ENCODE measurements around the gene SEMA3D. TPM values are rescaled to one million over a fixed set of nuclear protein-coding genes. Genes with fewer than 3 reads are reported as not detected.

SEMA3D gene
- total RNA-seq, 2 donors from 2014 or later = not detected

DNA sequence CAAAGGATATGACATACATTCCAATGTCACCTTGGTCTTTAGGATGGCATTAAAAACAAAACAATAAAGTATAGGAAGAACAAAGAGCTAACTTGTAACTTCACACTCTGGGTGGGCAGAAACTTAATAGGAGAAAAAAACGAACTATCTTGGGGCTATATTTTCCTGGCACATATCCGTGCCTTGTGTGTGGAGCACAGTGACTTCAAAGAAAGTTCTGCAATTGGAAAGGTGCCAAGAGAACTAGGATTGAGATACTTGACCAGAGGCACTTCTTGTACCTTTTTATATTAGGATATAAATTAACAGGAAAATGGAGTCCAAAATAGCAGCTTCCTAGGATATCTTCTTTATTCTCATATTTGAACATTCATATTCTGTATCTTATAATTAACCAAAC, 148.4 kb downstream of the SEMA3D start:
- Mint-ChIP-seq H3K27ac (no peak overlapping the region), H3K27me3 (no peaks in the 10 kb centered on the region), H3K9me3 (no peaks in the 10 kb centered on the region), H3K36me3 (ENCODE audit: low read depth) (no peaks in the 10 kb centered on the region), H3K4me3 (no peak overlapping the region), H3K4me1 (no peaks in the 10 kb centered on the region)
- ATAC-seq (replicated peaks) = no peak

GRCh38 chr7:85033263-85033662, 153.6 kb downstream of the SEMA3D start:
- no peak overlapping the region for H3K4me3 Mint-ChIP-seq
- H3K36me3 Mint-ChIP-seq (ENCODE audit: low read depth) = no peaks in the 10 kb centered on the region
- H3K9me3 Mint-ChIP-seq = no peaks in the 10 kb centered on the region
- no peak for ATAC-seq (replicated peaks)
- H3K27me3 Mint-ChIP-seq = no peaks in the 10 kb centered on the region
- no peaks in the 10 kb centered on the region for H3K4me1 Mint-ChIP-seq
- H3K27ac Mint-ChIP-seq = no peak overlapping the region

DNA sequence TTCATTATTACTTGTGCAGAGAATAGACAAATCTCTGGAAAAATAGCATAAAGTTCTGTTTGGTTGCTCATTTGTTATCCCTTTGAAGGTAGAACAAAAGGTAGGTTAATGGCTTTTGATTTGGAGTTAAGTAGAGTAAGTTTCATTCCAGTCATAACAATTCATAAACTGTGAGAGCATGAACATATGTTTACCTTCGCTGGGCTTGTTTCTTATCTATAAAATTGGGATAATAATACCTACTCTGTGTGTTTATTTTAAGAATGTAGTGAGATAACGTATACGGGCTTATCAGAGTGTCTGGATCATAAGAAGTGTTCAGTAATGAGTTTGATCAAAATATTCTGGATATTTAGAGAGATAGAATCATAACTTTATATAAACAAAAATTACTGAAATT, 155.4 kb downstream of the SEMA3D start:
- Mint-ChIP-seq H3K27me3 (no peaks in the 10 kb centered on the region), H3K27ac (no peak overlapping the region), H3K4me3 (no peak overlapping the region), H3K36me3 (ENCODE audit: low read depth) (no peaks in the 10 kb centered on the region), H3K4me1 (no peaks in the 10 kb centered on the region), H3K9me3 (no peaks in the 10 kb centered on the region)
- ATAC-seq (replicated peaks) = no peak

GRCh38 chr7:85030893-85031292, 156.0 kb downstream of the SEMA3D start:
- H3K4me1 Mint-ChIP-seq = no peaks in the 10 kb centered on the region
- no peaks in the 10 kb centered on the region for H3K9me3 Mint-ChIP-seq
- no peaks in the 10 kb centered on the region for H3K27me3 Mint-ChIP-seq
- H3K36me3 Mint-ChIP-seq (ENCODE audit: low read depth) = no peaks in the 10 kb centered on the region
- H3K4me3 Mint-ChIP-seq = no peak overlapping the region
- ATAC-seq (replicated peaks) = no peak
- H3K27ac Mint-ChIP-seq = no peak overlapping the region

GRCh38 chr7:85025312-85025756, 161.5 kb downstream of the SEMA3D start:
- no peaks in the 10 kb centered on the region for H3K4me1 Mint-ChIP-seq
- no peak overlapping the region for H3K4me3 Mint-ChIP-seq
- no peaks in the 10 kb centered on the region for H3K27me3 Mint-ChIP-seq
- H3K27ac Mint-ChIP-seq = no peak overlapping the region
- no peaks in the 10 kb centered on the region for H3K36me3 Mint-ChIP-seq (ENCODE audit: low read depth)
- ATAC-seq (replicated peaks) = no peak
- no peaks in the 10 kb centered on the region for H3K9me3 Mint-ChIP-seq

GRCh38 chr7:85023916-85024315, 162.9 kb downstream of the SEMA3D start:
- H3K4me3 Mint-ChIP-seq = no peak overlapping the region
- H3K9me3 Mint-ChIP-seq = no peaks in the 10 kb centered on the region
- ATAC-seq (replicated peaks) = no peak
- no peak overlapping the region for H3K27ac Mint-ChIP-seq
- H3K27me3 Mint-ChIP-seq = no peaks in the 10 kb centered on the region
- no peaks in the 10 kb centered on the region for H3K36me3 Mint-ChIP-seq (ENCODE audit: low read depth)
- no peaks in the 10 kb centered on the region for H3K4me1 Mint-ChIP-seq

DNA sequence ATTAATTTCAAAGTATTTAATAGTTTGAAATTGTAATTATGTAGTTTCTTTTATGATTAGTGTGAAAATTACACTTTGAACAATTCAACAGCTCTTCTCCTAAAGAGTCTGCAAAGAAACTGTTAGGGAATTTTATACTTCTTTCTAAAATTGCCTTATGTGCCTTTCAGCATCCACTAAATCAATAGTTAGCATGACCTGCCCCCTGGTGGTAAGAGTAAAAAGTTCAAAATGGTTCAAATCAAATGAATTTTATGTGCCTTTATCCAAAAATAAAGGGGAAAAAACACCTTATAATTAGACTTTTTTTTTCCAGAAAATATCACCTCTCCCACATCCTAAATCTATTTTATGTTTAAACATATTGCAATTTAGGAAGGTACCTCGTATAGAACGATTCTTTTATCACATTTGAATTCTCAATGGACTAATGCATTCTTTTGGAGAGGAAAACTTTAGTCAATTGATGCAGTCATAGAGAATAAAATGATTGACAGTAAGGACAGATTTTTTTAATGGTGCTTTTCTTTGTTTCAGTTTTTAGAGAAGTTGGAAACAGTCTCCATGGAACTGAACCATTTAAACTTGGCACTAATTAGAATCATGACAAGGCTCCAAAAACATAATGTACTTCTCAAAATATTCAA, 163.7 kb downstream of the SEMA3D start:
- Mint-ChIP-seq H3K27me3 (no peaks in the 10 kb centered on the region), H3K4me1 (no peaks in the 10 kb centered on the region), H3K36me3 (ENCODE audit: low read depth) (no peaks in the 10 kb centered on the region), H3K4me3 (no peak overlapping the region), H3K27ac (no peak overlapping the region), H3K9me3 (no peaks in the 10 kb centered on the region)
- no peak for ATAC-seq (replicated peaks)

- no peak overlapping the region for H3K27ac Mint-ChIP-seq
- no peaks in the 10 kb centered on the region for H3K4me1 Mint-ChIP-seq
- H3K4me3 Mint-ChIP-seq = no peak overlapping the region
- no peak for ATAC-seq (replicated peaks)
- H3K27me3 Mint-ChIP-seq = no peaks in the 10 kb centered on the region
- no peaks in the 10 kb centered on the region for H3K9me3 Mint-ChIP-seq
- H3K36me3 Mint-ChIP-seq (ENCODE audit: low read depth) = no peaks in the 10 kb centered on the region
These were observed 164.7 kb downstream of the SEMA3D start for GRCh38 chr7:85022064-85022697.

GRCh38 chr7:85021101-85021704, 165.7 kb downstream of the SEMA3D start:
- no peak for ATAC-seq (replicated peaks)
- Mint-ChIP-seq H3K9me3 (no peaks in the 10 kb centered on the region), H3K27me3 (no peaks in the 10 kb centered on the region), H3K4me1 (no peaks in the 10 kb centered on the region), H3K27ac (no peak overlapping the region), H3K4me3 (no peak overlapping the region), H3K36me3 (ENCODE audit: low read depth) (no peaks in the 10 kb centered on the region)

GRCh38 chr7:85019778-85020177, 167.1 kb downstream of the SEMA3D start:
- Mint-ChIP-seq H3K27ac (no peak overlapping the region), H3K36me3 (ENCODE audit: low read depth) (no peaks in the 10 kb centered on the region), H3K4me3 (no peak overlapping the region), H3K4me1 (no peaks in the 10 kb centered on the region), H3K27me3 (no peaks in the 10 kb centered on the region), H3K9me3 (no peaks in the 10 kb centered on the region)
- ATAC-seq (replicated peaks) = no peak

- Mint-ChIP-seq H3K27me3 (no peaks in the 10 kb centered on the region), H3K27ac (no peak overlapping the region), H3K9me3 (no peaks in the 10 kb centered on the region), H3K4me3 (no peak overlapping the region), H3K4me1 (no peaks in the 10 kb centered on the region), H3K36me3 (ENCODE audit: low read depth) (no peaks in the 10 kb centered on the region)
- ATAC-seq (replicated peaks) = no peak
These were observed 167.7 kb downstream of the SEMA3D start for GRCh38 chr7:85019176-85019575.

DNA sequence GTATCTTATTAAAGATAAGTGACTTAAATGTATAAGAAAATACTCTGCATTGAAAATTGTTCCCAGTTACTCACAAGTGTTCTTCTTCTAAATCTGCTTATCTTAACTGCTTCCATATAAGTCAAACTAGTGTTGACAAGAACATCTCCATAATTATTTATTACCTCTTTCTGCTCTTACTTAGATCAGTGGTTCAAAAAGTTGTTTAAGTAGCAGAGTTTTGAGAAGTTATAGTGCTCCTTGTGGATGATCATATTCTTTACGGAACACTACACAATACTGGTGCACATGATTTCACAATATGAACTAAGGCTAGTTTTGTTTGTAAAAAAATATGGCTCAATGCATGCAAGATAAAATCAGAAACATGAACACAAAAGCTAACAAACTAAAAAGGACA, 168.4 kb downstream of the SEMA3D start:
- no peak overlapping the region for H3K27ac Mint-ChIP-seq
- no peak overlapping the region for H3K4me3 Mint-ChIP-seq
- ATAC-seq (replicated peaks) = no peak
- H3K4me1 Mint-ChIP-seq = no peaks in the 10 kb centered on the region
- no peaks in the 10 kb centered on the region for H3K27me3 Mint-ChIP-seq
- H3K36me3 Mint-ChIP-seq (ENCODE audit: low read depth) = no peaks in the 10 kb centered on the region
- no peaks in the 10 kb centered on the region for H3K9me3 Mint-ChIP-seq

DNA sequence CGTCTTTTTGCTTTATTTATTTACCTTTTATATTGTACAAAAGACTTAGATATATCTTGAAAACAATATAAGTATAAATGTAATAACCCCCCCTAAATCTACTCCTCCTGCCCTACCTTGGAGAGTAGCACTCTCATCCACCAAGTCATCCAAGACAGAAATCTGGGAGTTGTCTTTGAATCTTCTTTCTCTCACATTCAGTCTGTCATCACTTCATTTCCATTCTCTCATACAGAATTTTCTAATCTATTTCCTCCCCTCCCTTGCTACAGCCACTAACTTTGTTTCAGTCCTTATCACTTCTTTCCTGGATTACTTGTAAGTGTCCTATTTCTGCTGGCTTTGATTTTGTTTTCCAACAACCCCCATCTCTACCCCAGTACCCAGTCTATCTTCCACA, 170.6 kb downstream of the SEMA3D start:
- Mint-ChIP-seq H3K4me3 (no peak overlapping the region), H3K27ac (no peak overlapping the region), H3K36me3 (ENCODE audit: low read depth) (no peaks in the 10 kb centered on the region), H3K27me3 (no peaks in the 10 kb centered on the region), H3K4me1 (no peaks in the 10 kb centered on the region), H3K9me3 (no peaks in the 10 kb centered on the region)
- no peak for ATAC-seq (replicated peaks)

DNA sequence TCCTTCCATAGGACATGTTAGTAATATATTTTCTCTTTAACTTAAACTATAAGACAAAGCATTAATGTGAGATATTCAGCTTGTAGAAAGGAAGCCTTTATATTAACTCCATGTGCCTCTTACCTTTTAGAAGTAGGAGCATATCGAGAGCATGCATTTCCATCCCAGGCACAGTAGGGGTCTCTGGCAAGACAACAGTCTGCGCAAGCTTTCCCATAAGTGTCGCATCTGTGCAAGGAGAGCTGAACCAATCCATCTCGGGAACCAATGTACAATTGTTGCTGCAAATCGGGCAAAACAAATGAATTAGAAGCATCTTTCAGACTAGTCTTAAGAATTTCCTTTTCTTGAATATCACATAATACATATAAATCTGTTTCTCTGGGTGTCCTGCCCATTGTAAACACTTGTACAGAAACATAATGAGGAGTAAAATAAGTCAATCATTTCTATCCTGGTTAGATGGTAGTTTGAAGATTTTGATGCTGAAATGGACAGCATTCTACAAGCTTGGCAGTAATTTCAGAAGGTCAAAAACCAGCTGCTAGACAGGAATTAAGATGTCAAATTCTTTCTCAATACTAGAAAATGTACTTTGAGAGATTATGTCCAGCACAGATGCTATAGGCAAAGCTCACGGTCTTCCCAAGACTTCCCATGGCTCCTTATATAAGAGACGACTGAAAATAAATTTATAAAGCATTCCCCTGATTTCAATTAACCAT, 171.8 kb downstream of the SEMA3D start:
- Mint-ChIP-seq H3K4me3 (no peak overlapping the region), H3K27me3 (no peaks in the 10 kb centered on the region), H3K27ac (no peak overlapping the region), H3K9me3 (no peaks in the 10 kb centered on the region), H3K36me3 (ENCODE audit: low read depth) (no peaks in the 10 kb centered on the region), H3K4me1 (no peaks in the 10 kb centered on the region)
- no peak for ATAC-seq (replicated peaks)

- H3K4me3 Mint-ChIP-seq = no peak overlapping the region
- H3K9me3 Mint-ChIP-seq = no peaks in the 10 kb centered on the region
- no peaks in the 10 kb centered on the region for H3K27me3 Mint-ChIP-seq
- H3K36me3 Mint-ChIP-seq (ENCODE audit: low read depth) = no peaks in the 10 kb centered on the region
- H3K27ac Mint-ChIP-seq = no peak overlapping the region
- ATAC-seq (replicated peaks) = no peak
- no peaks in the 10 kb centered on the region for H3K4me1 Mint-ChIP-seq
These were observed 175.7 kb downstream of the SEMA3D start for GRCh38 chr7:85011127-85011526.

All from activated T-helper 17 cell treated with anti-CD3 and anti-CD28 coated beads, Interleukin-2, amount 50 U/mL, for 72 hours (primary cell).